Suprapubic skin (tissue), 4 donors: ENCODE data around the gene KIF21B. TPM values are rescaled to one million over a fixed set of nuclear protein-coding genes. Genes with fewer than 3 reads are reported as not detected.

ENCODE experiments used
- DNase-seq, 2 donors: peaks; one replicate each; pipeline ENCODE4 v3.0.0-alpha.2; 2019; ENCODE audit warnings: low spot score in 2 of 2
- H3K27ac ChIP-seq: fragments of 200-600 bp; sonication (generic); one replicate; pipeline ENCODE4 v1.5.1; 2019
- H3K27me3 ChIP-seq: fragments of 200-600 bp; sonication (generic); one replicate; pipeline ENCODE4 v1.5.1; 2019
- H3K36me3 ChIP-seq: fragments of 200-600 bp; sonication (generic); one replicate; pipeline ENCODE4 v1.5.1; 2019
- H3K4me1 ChIP-seq: fragments of 200-600 bp; sonication (generic); one replicate; pipeline ENCODE4 v1.5.1; 2019
- H3K4me3 ChIP-seq: fragments of 200-600 bp; sonication (generic); one replicate; pipeline ENCODE4 v1.5.1; 2019; ENCODE audit warnings: mild to moderate bottlenecking
- H3K9me3 ChIP-seq: fragments of 200-600 bp; sonication (generic); one replicate; pipeline ENCODE4 v1.5.1; 2019
- CTCF ChIP-seq, 2 donors: fragments of 200-600 bp in 1 of 2; fragments of 450-650 bp in 1 of 2; sonication (generic) in 1 of 2; IDR thresholded peaks; one replicate each; pipeline ENCODE4 v1.5.1; 2016 to 2019; ENCODE audit warnings: antibody characterized with exemption in 2 of 2, mild to moderate bottlenecking in 1 of 2, moderate library complexity in 1 of 2
- EP300 ChIP-seq: sonication (generic); formaldehyde crosslinking; IDR thresholded peaks from one replicate; pipeline ENCODE4 v1.6.1; 2017; ENCODE audit warnings: antibody characterized with exemption
- POLR2A ChIP-seq, 2 donors: fragments of 450-650 bp; IDR thresholded peaks; one replicate each; pipeline ENCODE4 v1.6.1; 2017; ENCODE audit warnings: antibody characterized with exemption in 2 of 2, mild to moderate bottlenecking in 2 of 2, moderate library complexity in 2 of 2
- POLR2AphosphoS5 ChIP-seq, 3 donors: sonication (generic); formaldehyde crosslinking; IDR thresholded peaks; one replicate each; pipeline ENCODE4 v1.6.1; 2017; ENCODE audit warnings: antibody characterized with exemption in 3 of 3
- WGBS: methylation state at CpG from one replicate; pipeline ENCODE4 v1.1.5; 2018; 5-methylcytosine and 5-hydroxymethylcytosine counted together
- total RNA-seq, 4 donors: library from RNA; depleted of rRNA; stranded (reverse); fragments of >200 nt; gene quantifications; one replicate each; pipeline ENCODE4 v1.1.0, GENCODE V29; 2016

Gene KIF21B
- total RNA-seq, 4 donors from 2014 or later = 0.65 to 2.3 (median 1.1) TPM

GRCh38 chr1:201001962-201002361, 21.6 kb downstream of the KIF21B start:
- Histone ChIP-seq H3K36me3 (no peaks in the 10 kb centered on the region), H3K4me1 (no peaks in the 10 kb centered on the region), H3K4me3 (no peak overlapping the region), H3K9me3 (no peaks in the 10 kb centered on the region), H3K27me3 (no peaks in the 10 kb centered on the region), H3K27ac (no peak overlapping the region)
- WGBS = 98% methylated on average over 8 of the region's 11 CpGs
- DNase-seq = no peak
- TF ChIP-seq CTCF (IDR thresholded peaks at IDR 0.05) (no peak), POLR2A (IDR thresholded peaks at IDR 0.05) (no peak), EP300 (no peak), POLR2AphosphoS5 (IDR thresholded peaks at IDR 0.05) (no peak)

- no peak for TF ChIP-seq CTCF (IDR thresholded peaks at IDR 0.05)
- Histone ChIP-seq H3K4me1 (no peaks in the 10 kb centered on the region), H3K4me3 (no peak overlapping the region), H3K27ac (no peak overlapping the region), H3K9me3 (no peaks in the 10 kb centered on the region), H3K27me3 (no peaks in the 10 kb centered on the region), H3K36me3 (no peaks in the 10 kb centered on the region)
- DNase-seq = no peak
- 96% methylated on average over 25 of the region's 25 CpGs for WGBS
Observed at GRCh38 chr1:201000391-201000790, 23.1 kb downstream of the KIF21B start.

GRCh38 chr1:200999667-201000066, 23.8 kb downstream of the KIF21B start:
- WGBS = 93% methylated on average over 14 of the region's 14 CpGs
- no peak for TF ChIP-seq CTCF (IDR thresholded peaks at IDR 0.05)
- TF ChIP-seq POLR2AphosphoS5 (IDR thresholded peaks at IDR 0.05) = no peak
- TF ChIP-seq EP300 = no peak
- no peak for TF ChIP-seq POLR2A (IDR thresholded peaks at IDR 0.05)
- Histone ChIP-seq H3K27ac (no peak overlapping the region), H3K27me3 (no peaks in the 10 kb centered on the region), H3K4me1 (no peaks in the 10 kb centered on the region), H3K4me3 (no peak overlapping the region), H3K9me3 (no peaks in the 10 kb centered on the region), H3K36me3 (no peaks in the 10 kb centered on the region)
- DNase-seq = no peak

DNA sequence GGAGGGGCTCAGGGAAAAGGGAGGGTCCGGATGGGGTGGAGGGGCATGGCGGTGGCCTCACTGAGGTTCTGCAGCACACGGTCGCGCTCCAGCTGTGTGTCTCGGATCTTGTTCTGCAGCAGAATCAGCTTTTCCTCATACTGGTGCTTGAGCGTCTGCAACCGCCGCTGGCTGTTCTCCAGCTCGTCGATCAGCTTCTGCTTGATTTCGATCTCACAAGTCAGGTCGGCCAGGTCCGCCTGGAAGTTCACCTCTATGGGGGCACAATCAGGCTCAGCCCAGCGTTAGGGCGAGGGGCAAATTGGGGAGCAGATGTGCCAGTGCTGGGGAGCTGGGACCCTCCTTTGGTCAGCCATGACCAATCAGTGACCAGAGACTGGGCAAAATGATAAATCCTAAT, 25.2 kb downstream of the KIF21B start:
- Histone ChIP-seq H3K36me3 (no peaks in the 10 kb centered on the region), H3K4me1 (no peaks in the 10 kb centered on the region), H3K4me3 (no peak overlapping the region), H3K27me3 (no peaks in the 10 kb centered on the region), H3K27ac (no peak overlapping the region), H3K9me3 (no peaks in the 10 kb centered on the region)
- no peak for TF ChIP-seq POLR2AphosphoS5 (IDR thresholded peaks at IDR 0.05)
- no peak for TF ChIP-seq EP300
- no peak for DNase-seq
- WGBS = 92% methylated on average over 16 of the region's 16 CpGs

GRCh38 chr1:200992382-200993048, 31.0 kb downstream of the KIF21B start:
- no peaks in the 10 kb centered on the region for H3K9me3 ChIP-seq
- H3K4me3 ChIP-seq = no peak overlapping the region
- H3K36me3 ChIP-seq = peaks cover 9% of the 10 kb centered on the region
- 70% methylated on average over 3 of the region's 4 CpGs for WGBS
- no peaks in the 10 kb centered on the region for H3K27me3 ChIP-seq
- TF ChIP-seq CTCF (IDR thresholded peaks at IDR 0.05) (no peak), POLR2A (IDR thresholded peaks at IDR 0.05) (no peak), EP300 (no peak)
- no peaks in the 10 kb centered on the region for H3K4me1 ChIP-seq
- DNase-seq = no peak
- H3K27ac ChIP-seq = no peak overlapping the region

GRCh38 chr1:200991097-200991614, 32.4 kb downstream of the KIF21B start:
- 75% methylated on average over 6 of the region's 10 CpGs for WGBS
- TF ChIP-seq POLR2AphosphoS5 (IDR thresholded peaks at IDR 0.05) (no peak), EP300 (no peak), CTCF (IDR thresholded peaks at IDR 0.05) (no peak), POLR2A (IDR thresholded peaks at IDR 0.05) (no peak)
- no peaks in the 10 kb centered on the region for H3K4me1 ChIP-seq

More at GRCh38 chr1:200991097-200991614, 32.4 kb downstream of the KIF21B start:
- no peaks in the 10 kb centered on the region for H3K27me3 ChIP-seq
- no peak overlapping the region for H3K27ac ChIP-seq
- peaks cover 9% of the 10 kb centered on the region for H3K36me3 ChIP-seq
- DNase-seq = no peak
- no peaks in the 10 kb centered on the region for H3K9me3 ChIP-seq
- no peak overlapping the region for H3K4me3 ChIP-seq
